Hypothalamus (tissue), 51 donors: Measurements from ENCODE around the gene MYO1H.

ENCODE experiments used
- DNase-seq, 51 donors: peaks; one replicate each; lab custom pipeline; 2025; lab: John Stamatoyannopoulos, UW

Gene MYO1H

DNA sequence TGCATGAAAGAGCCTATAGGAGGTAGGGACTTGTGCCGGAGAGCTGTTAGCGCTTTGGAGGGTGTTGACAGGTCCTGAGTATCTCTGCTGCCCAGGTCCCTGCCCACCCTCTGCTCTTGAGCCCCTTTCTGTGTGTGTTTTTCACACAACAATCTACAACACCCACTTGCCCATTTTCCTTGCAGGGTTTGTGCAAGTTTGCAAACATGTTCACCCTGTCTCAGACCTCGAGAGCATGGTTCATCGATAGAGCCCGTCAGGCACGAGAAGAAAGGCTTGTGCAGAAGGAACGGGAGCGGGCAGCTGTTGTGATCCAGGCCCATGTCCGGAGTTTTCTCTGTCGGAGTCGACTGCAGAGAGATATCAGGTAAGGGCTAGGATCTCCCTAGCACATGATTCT lies 135.6 kb downstream of the MYO1H start:
- no peak for DNase-seq

DNA sequence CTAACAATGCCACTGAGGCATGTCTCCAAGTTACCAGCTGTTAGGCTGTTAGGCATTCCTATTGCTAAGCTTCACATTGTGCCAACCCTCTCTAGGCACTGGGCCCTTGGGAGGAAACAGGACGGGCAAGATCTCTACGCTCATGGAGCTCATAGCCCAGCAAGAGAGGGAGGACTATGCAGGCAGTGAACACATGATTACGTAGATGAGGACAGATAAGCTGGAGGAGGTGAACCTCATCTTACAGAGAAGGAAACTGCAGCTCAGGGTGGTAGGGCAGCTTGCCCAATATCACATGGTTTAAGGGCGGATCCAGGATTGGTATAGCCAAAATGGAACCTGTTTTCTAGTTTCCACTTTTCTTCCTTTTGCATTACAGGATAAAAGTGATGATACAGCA lies 137.5 kb downstream of the MYO1H start:
- DNase-seq: no peak

DNA sequence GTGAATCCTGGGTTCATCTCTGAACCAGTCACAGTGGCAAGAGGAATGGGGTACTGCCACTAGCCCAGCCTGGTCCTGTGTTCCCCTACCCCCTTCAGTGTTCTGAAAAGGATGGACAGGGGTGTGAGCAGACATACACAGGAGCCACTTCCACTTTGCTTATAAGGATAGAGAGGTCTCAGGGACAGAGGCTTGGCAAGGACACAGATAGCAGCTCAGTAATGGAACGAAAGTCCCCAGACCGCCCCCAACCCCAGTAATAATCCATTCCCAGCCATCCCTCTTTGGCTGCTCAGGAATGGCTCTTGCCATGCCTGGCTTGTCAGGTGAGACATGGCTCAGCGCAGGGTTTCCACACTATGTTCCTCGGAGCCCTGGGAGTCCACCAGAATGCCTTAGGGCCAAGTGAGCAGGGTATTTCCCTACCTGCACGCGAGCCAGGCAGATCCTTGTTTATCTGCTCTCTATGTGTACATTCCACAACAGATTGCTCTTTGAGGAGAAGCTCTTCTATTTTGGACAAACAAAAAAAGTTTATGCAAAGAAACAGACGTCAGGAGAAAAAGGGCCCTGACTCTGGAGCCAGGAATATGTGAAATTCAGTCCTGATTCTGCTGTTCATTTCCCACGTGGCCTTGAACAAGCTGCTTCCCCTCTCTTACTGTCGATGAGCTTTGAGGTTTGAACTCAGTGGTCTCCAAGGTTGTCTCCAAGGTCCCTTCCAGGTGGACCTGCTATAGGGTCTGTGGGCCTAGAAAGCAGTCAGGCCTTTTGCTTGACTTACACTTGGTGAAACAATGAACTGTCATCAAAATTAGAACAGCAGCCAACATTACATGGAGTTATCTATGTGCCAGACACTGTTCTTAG lies 139.7 kb downstream of the MYO1H start:
- DNase-seq: no peak

DNA sequence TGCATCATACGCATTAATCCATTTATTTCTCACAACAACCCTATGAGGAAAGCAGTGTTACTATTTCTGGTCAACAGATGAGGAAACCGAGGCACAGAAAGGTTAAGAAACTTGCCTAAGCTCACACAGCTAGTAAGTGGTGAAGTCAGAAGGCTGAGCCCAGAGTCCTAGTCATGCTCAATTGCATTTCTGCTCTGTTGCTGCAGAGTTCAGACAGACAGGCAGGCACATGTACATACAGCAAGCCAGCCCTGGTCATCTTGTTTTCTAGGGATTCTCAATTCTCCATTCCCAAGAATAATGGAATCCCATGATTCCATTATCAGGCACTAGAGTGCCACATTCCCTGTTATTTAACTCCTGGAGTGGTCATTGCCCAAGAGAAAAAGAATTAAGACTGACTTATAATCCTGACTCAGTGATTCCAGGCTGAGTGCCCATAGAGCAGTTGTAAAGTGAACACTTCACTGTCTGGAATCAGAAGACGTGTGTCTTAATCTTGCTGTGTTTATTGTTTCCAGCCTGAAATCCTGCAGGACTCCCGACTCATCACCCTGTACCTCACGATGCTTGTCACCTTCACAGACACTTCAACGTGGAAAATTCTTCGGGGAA lies 140.5 kb downstream of the MYO1H start:
- DNase-seq: no peak

DNA sequence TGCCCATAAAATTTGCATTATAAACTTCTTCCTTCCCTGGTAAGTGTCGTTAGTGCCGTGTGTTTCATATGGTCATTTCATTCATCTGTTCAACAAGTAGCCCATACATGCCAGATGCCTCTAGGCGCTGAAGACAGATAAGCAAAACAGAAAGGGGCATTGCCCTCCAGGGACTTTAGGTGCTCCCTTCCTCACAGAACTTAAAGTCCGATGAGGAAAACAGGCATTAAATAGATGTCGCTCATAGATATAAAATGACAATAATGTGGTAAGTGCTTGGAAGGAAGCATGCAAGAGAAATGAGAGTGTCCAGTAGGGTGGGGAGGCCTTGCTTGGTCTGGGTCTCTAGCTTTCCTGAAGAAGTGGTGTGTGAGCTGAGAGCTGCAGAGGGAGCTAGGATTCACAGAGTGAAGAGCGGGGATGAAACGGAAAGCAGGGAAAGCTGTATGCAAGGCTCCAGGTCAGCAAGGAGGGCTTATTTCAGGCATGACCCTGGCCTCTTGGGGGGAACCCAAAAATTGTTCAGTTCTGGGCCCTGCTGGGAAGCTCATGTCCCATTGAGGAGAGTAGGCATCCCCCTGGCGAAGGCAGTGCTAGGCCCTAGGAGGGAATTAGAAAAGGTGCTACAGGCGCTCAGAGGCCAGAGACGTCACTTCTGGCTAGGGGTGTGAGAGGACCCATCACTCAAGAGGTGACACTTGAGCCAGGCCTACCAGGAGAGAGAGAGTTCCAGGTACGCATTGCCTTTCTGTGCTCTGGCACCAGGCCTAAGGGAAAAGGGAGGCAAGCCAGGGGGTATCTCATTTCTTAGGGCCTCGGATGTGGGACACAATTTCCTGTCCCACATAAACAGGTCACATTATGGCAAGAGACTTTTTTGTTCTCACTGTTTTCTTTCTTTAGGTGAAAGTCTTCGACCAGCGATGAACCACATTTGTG lies 141.6 kb downstream of the MYO1H start:
- DNase-seq: no peak

DNA sequence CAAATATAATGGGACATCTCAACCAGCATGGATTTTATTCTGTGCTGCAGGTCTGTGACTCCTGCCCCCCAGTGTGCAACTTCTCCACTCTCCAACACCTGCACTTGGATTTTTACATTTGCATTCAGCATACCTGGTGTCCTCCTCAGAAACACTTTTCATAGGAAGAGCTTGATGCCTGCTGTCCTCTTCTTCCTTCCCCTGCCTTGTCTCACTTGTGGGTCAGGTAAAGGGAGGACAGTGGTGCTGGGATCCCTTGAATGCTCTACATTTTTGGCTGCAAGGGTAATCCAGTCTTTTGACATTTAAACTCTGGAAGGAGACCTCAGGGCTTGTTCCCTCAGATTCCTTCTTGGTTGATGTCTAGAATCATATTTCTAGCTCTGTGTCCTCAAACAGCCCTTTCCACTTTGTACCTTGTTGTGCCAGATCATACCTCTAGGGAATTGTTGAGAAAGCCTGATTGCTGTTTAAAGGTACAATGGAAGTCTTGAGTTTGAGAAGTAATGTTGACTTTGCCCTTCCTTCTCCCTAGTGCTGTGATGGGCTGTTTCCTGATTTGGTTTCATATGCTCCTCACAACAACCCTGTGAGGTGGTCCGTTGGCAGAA lies 142.4 kb downstream of the MYO1H start:
- no peak for DNase-seq

DNA sequence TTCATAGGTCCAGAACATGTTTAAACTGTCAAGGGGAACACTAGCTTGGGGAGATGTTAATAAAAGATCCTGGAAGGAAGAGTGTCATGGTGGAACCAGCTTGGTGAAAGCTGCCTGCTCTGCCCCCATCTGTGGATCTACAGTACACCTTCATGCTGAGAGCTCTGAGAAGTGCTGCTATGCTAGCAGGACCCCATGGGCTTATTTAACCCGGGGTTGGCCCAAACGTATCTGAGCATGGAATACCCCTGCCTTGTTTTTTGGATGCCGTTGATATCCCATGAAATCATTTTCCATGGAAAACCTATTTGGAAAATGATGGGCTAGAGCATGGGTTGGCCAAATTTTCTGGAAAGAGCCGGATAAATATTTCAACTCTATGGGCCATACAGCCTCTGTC lies 144.0 kb downstream of the MYO1H start:
- no peak for DNase-seq

DNA sequence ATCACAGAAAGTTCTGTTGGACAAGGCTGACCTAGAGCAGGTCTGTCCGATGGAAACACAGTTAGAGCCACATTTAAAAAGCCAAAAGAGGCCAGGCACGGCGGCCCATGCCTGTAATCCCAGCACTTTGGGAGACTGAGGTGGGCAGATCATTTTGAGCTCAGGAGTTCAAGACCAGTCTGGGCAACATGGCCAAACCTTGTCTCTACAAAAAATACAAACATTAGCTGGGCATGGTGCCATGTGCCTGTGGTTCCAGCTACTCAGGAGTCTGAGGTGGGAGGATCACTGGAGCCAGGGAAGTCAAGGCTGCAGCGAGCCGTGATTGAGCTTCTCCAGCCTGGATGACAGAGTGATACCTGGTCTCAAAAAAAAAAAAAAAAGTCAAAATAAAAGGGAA lies 144.7 kb downstream of the MYO1H start:
- no peak for DNase-seq

DNA sequence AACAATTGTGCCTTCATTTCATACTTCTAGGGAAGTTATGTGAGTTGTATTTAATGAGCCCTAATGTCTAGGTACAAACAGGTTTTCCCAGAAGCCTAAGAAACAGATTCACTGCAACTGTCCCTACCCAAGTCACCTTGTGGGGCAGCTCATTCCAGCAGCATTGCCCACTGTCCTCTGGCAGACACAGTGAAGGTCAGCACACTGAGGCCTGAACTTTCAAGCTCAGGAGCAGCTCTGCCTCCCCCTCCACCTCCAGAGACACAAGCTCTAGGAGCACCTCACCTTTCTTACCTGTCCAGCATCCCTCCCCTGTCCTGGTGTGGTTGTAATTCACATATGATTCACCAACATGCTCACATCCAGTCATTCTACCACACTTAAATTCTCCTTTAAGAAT lies 145.4 kb downstream of the MYO1H start:
- no peak for DNase-seq

DNA sequence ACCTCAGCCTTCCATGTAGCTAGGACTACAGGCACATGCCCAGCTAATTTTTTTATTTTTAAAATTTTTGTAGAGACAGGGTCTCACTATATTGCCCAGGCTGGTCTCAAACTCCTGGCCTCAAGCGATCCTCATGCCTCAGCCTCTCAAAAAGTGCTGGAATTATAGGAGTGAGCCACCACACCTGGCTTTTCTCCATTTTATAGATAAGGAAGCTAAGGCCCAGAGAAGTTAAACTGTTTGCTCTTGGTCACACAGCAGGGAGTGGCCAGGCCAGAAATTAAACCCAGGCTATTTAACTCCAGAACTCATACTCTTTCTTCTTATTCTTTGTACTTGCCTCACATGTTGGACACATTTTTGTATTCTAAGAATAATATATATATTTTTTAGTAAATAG lies 146.2 kb downstream of the MYO1H start:
- no peak for DNase-seq

DNA sequence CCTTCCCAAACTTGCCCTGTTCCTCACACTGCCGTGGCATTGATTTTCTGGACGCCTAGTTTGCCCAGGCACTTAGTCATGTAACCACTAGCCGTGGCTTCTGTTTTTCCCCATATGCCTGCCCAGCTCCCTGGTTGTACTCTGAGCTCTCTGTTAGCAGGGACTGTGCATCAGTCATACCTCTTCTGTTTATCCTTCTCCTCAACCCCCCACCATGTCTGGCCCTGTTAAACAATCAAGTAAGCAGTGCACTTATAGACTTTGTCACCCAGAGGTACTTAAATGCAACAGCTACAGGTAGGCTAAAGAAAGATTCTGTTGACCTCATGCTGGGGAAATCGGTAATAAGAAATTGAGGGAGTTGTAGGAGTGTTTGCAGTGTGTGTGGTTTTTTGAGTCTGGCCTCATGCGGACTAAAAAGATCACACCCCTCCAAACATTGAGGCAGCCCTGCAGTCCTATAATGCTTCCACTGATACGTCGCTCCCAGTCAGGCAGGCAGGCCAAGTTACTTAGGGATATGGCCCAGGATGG lies 146.7 kb downstream of the MYO1H start:
- DNase-seq: no peak

DNA sequence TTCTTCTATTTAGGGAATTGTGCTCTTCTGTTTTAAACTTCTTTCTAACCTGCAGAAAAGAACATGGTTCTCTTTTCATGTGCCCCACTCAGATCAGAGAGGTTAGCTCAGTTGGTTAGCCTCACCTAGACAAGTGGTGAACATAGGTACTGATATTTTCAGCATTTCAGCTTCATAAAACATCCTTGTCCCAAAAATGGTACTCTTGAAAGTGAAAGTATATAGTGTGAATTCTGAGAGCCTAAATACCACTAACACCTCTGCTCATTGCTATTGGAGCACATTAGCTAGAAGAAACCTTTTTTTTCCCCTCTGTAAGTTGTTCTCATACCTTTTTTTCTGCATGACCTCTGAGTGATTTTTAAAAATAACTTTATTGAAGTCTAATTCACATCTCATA lies 147.3 kb downstream of the MYO1H start:
- no peak for DNase-seq

DNA sequence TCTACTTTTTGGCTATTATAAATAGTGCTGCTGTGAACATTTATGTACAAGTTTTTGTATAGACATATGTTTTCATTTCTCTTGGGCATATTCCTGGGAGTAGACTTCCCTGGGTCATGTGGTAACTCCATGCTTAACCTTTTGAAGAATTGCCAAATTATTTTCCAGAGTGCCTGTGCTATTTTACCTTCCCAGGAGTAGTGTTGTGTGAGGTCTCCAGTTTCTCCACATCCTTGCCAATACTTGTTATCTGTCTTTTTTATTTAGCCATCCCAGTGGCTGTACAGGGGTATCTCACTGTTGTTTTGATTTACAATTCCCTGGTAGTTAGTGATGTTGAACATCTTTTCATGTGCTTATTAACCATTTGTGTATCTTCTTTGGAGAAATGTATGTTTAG lies 148.6 kb downstream of the MYO1H start:
- DNase-seq: no peak

DNA sequence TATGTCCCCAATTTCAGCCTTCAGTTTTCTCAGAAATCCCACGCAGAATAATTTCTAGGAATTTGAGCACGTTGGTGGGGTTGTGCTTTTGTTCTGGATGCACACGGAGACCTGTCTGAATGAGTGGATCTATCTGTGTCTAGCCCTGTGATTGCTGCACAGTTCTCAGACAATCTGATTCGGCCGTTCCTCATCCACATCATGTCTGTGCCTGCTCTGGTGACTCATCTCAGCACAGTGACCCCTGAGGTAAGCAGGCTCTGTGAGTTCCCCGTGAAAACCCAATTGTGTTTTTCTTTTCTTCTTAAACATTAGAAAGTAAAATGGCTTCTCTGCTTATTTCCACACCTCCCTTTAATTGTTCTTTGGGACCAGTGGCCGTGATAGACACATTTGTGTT lies 150.0 kb downstream of the MYO1H start:
- DNase-seq: no peak
